A549 (cell line): ENCODE results near the gene OSBPL3. TPM values are rescaled to one million over a fixed set of nuclear protein-coding genes. Genes with fewer than 3 reads are reported as not detected.

Experiments
- ATAC-seq, 2 experiments: fragments of 200-7000 bp in 1 of 2; fragments of >200 bp in 1 of 2; cut with Nextera tagmentation in 1 of 2; cut with Tn5 transposase in 1 of 2; 3 replicates each; pipeline versions ENCODE4 v1.8.0 to v1.9.1; 2018 to 2020; ENCODE audit warnings: mild to moderate bottlenecking in 1 of 2, moderate library complexity in 1 of 2
- CTCF ChIA-PET: fragments of 300-600 bp; sonication (Branson Sonifier 250); formaldehyde crosslinking; extraction: SDS; loops from one replicate; lab custom pipeline; 2021; ENCODE audit warnings: antibody characterized with exemption, inconsistent platforms; lab: Yijun Ruan, JAX
- POLR2A ChIA-PET: fragments of 350-600 bp; formaldehyde crosslinking; extraction: SDS; loops from one replicate; lab custom pipeline; 2021; ENCODE audit warnings: antibody characterized with exemption, inconsistent platforms; lab: Yijun Ruan, JAX
- DNase-seq, 2 experiments: peaks; one replicate each; pipeline versions ENCODE4 v3.0.0 to v3.0.0-alpha.2; 2011 to 2016; ENCODE audit warnings: low read depth in 1 of 2, low spot score in 1 of 2
- FAIRE-seq: peaks from 2 replicates; lab custom pipeline; 2011; peaks lifted over from hg19 to GRCh38; lab: Jason Lieb, UNC
- H3K27ac ChIP-seq, 2 experiments: fragments of >200 bp; sonication (Bioruptor Twin); formaldehyde crosslinking; 3 replicates each; pipeline ENCODE4 v1.5.1; 2016 to 2017
- H3K4me1 ChIP-seq: fragments of >200 bp; sonication (Bioruptor Twin); formaldehyde crosslinking; 3 replicates; pipeline ENCODE4 v1.6.1; 2016
- H3K4me2 ChIP-seq: fragments of >200 bp; sonication (Bioruptor Twin); formaldehyde crosslinking; 3 replicates; pipeline ENCODE4 v1.6.1; 2016
- H3K4me3 ChIP-seq: fragments of >200 bp; sonication (Bioruptor Twin); formaldehyde crosslinking; 3 replicates; pipeline ENCODE4 v1.5.1; 2016
- H3K9me3 ChIP-seq: fragments of >200 bp; sonication (Bioruptor Twin); formaldehyde crosslinking; 3 replicates; pipeline ENCODE4 v1.6.1; 2016
- CBX8 ChIP-seq: fragments of 200-600 bp; sonication (generic); IDR thresholded peaks from 2 replicates; pipeline ENCODE4 v1.6.1; 2016
- CEBPB ChIP-seq, 2 experiments: fragments of >200 bp in 1 of 2; sonication (Bioruptor Twin) in 1 of 2; formaldehyde crosslinking in 1 of 2; IDR thresholded peaks; 2 replicates each; pipeline ENCODE4 v1.6.1; 2012 to 2016
- CHD2 ChIP-seq: fragments of 150-350 bp; IDR thresholded peaks from 2 replicates; pipeline ENCODE4 v1.6.1; 2014; ENCODE audit warnings: low read length; ENCODE audit not compliant: partially characterized antibody
- EHMT2 ChIP-seq: fragments of 200-600 bp; sonication (generic); IDR thresholded peaks from 2 replicates; pipeline ENCODE4 v1.6.1; 2016; ENCODE audit warnings: antibody characterized with exemption, low read depth, mild to moderate bottlenecking, moderate library complexity
- FOXS1 ChIP-seq: fragments of 250-450 bp; sonication (Bioruptor Pico); IDR thresholded peaks from 2 replicates; pipeline ENCODE4 v1.5.0; 2020; ENCODE audit warnings: mild to moderate bottlenecking, moderate library complexity
- GATA3 ChIP-seq: IDR thresholded peaks from 2 replicates; pipeline ENCODE4 v1.6.1; 2012; ENCODE audit warnings: borderline replicate concordance
- MAFK ChIP-seq: fragments of 450-650 bp; IDR thresholded peaks from 2 replicates; pipeline ENCODE4 v1.6.1; 2014; ENCODE audit not compliant: partially characterized antibody
- MAX ChIP-seq: IDR thresholded peaks from 2 replicates; pipeline ENCODE4 v1.6.1; 2012
- NFE2L2 ChIP-seq: fragments of 150-350 bp; conservative IDR thresholded peaks from 2 replicates; pipeline ENCODE4 v1.6.1; 2014; ENCODE audit warnings: low read length
- NR3C1 ChIP-seq: fragments of >200 bp; sonication (Bioruptor Twin); formaldehyde crosslinking; IDR thresholded peaks from 3 replicates; pipeline ENCODE4 v1.6.1; 2017
- REST ChIP-seq: fragments of 200-600 bp; sonication (generic); IDR thresholded peaks from 2 replicates; pipeline ENCODE4 v1.6.1; 2016; ENCODE audit warnings: antibody characterized with exemption, mild to moderate bottlenecking, moderate library complexity
- SREBF2 ChIP-seq: fragments of 450-650 bp; IDR thresholded peaks from 2 replicates; pipeline ENCODE4 v1.6.1; 2014; ENCODE audit warnings: mild to moderate bottlenecking, moderate library complexity
- TP53 ChIP-seq: fragments of 250-450 bp; sonication (Bioruptor Pico); IDR thresholded peaks from 2 replicates; pipeline ENCODE4 v1.5.0; 2021; ENCODE audit warnings: mild to moderate bottlenecking, moderate library complexity
- ZNF302 ChIP-seq: fragments of 250-450 bp; sonication (Bioruptor Pico); IDR thresholded peaks from 2 replicates; pipeline ENCODE4 v1.9.0; 2021; ENCODE audit warnings: inconsistent platforms, mild to moderate bottlenecking, moderate library complexity
- WGBS: methylation state at CpG from one replicate; pipeline ENCODE4 v1.1.6; 2017; ENCODE audit errors: missing lambda C conversion rate; 5-methylcytosine and 5-hydroxymethylcytosine counted together
- polyA plus RNA-seq, 4 experiments: library from polyadenylated mRNA; depleted of rRNA in 3 of 4; stranded (reverse); fragments of >200 nt; fragmentation: RNase III in 1 of 4; extraction: RNeasy Plus Mini Kit Qiagen cat#74134 plus additional on column Dnase treatment in 1 of 4; gene quantifications; 2 replicates in 3 of 4; 3 replicates in 1 of 4; pipeline ENCODE4 v1.2.3, GENCODE V29; 2011 to 2017
- TF ChIP-seq, protein P1 (sequence below): fragments of >200 bp; sonication (Bioruptor Twin); formaldehyde crosslinking; IDR thresholded peaks from 3 replicates; pipeline ENCODE4 v1.5.1; 2016

Gene OSBPL3
- polyA plus RNA-seq, 2 of the 4 experiments (the other 2 are of a cell fraction) = 10.9 to 17.4 TPM

- ATAC-seq = no peak
- Histone ChIP-seq H3K4me1 (peaks cover 6% of the 10 kb centered on the region; the same call in 2 of the 3 replicates), H3K4me3 (no peak overlapping the region), H3K9me3 (no peaks in the 10 kb centered on the region), H3K27ac (no peak overlapping the region), H3K4me2 (no peak overlapping the region)
- TF ChIP-seq ZNF302 (CRISPR knock-in tag) = no peak
- no peak for TF ChIP-seq GATA3
- TF ChIP-seq FOXS1 (CRISPR knock-in tag) = no peak
- TF ChIP-seq SREBF2 = no peak
- TF ChIP-seq NR3C1 = no peak
- no peak for DNase-seq
- ChIA-PET CTCF (interaction anchor here (0.7 to 1.0 kb wide), 2 partner anchors 47 to 245 kb away, joined by 3 to 4 read pairs; no protein-coding TSS in a partner anchor), POLR2A (no interaction called here)
- FAIRE-seq = no peak
- 87% methylated on average over 3 of the region's 3 CpGs for WGBS
These were observed 48.1 kb downstream of the OSBPL3 start for GRCh38 chr7:24931844-24932243.

- WGBS = 84% methylated on average over 1 of the region's 1 CpG
- ChIA-PET CTCF (no interaction called here), POLR2A (no interaction called here)
- Histone ChIP-seq H3K4me1 (peaks cover 8% of the 10 kb centered on the region; the same call in 2 of the 3 replicates), H3K4me3 (no peak overlapping the region), H3K9me3 (no peaks in the 10 kb centered on the region), H3K27ac (no peak overlapping the region), H3K4me2 (no peak overlapping the region)
- FAIRE-seq (no peak), ATAC-seq (no peak), DNase-seq (no peak)
- TF ChIP-seq EHMT2 (no peak), MAX (no peak), CEBPB (IDR thresholded peaks at IDR 0.05) (no peak), MAFK (no peak)
These were observed 49.1 kb downstream of the OSBPL3 start for GRCh38 chr7:24930856-24931255.

- no peak for TF ChIP-seq TP53 (CRISPR knock-in tag)
- no peak for TF ChIP-seq NFE2L2
- no peak for TF ChIP-seq GATA3
- TF ChIP-seq REST = no peak
- TF ChIP-seq NR3C1 = no peak
- TF ChIP-seq CBX8 = no peak
- TF ChIP-seq, protein P1, sequence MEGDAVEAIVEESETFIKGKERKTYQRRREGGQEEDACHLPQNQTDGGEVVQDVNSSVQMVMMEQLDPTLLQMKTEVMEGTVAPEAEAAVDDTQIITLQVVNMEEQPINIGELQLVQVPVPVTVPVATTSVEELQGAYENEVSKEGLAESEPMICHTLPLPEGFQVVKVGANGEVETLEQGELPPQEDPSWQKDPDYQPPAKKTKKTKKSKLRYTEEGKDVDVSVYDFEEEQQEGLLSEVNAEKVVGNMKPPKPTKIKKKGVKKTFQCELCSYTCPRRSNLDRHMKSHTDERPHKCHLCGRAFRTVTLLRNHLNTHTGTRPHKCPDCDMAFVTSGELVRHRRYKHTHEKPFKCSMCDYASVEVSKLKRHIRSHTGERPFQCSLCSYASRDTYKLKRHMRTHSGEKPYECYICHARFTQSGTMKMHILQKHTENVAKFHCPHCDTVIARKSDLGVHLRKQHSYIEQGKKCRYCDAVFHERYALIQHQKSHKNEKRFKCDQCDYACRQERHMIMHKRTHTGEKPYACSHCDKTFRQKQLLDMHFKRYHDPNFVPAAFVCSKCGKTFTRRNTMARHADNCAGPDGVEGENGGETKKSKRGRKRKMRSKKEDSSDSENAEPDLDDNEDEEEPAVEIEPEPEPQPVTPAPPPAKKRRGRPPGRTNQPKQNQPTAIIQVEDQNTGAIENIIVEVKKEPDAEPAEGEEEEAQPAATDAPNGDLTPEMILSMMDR = no peak
- no peak for TF ChIP-seq SREBF2
- no peak for TF ChIP-seq CHD2
- TF ChIP-seq, all 56 proteins: peak for 0
- ChIA-PET POLR2A (no interaction called here), CTCF (interaction anchor here (1.2 to 2.9 kb wide), 4 partner anchors 13 to 115 kb away, joined by 4 to 9 read pairs (median 4); partner anchors contain the start of gene OSBPL3)
- Histone ChIP-seq H3K27ac (no peak overlapping the region), H3K9me3 (no peaks in the 10 kb centered on the region), H3K4me3 (no peak overlapping the region), H3K4me1 (peaks cover 22% of the 10 kb centered on the region; the same call in 2 of the 3 replicates), H3K4me2 (no peak overlapping the region)
- no peak for FAIRE-seq
- no peak for DNase-seq
- WGBS = 66% methylated on average over 5 of the region's 5 CpGs
- no peak for ATAC-seq
These were observed 53.1 kb downstream of the OSBPL3 start for GRCh38 chr7:24926623-24927524.
